Measurements from ENCODE around the gene PODXL. TPM values are rescaled to one million over a fixed set of nuclear protein-coding genes. Genes with fewer than 3 reads are reported as not detected.

PODXL gene
- total and polyA plus RNA-seq, 2 of the 8 experiments (the other 6 are each of a cell fraction or from before 2014, with no cell fraction given): 638 to 925 TPM

DNA sequence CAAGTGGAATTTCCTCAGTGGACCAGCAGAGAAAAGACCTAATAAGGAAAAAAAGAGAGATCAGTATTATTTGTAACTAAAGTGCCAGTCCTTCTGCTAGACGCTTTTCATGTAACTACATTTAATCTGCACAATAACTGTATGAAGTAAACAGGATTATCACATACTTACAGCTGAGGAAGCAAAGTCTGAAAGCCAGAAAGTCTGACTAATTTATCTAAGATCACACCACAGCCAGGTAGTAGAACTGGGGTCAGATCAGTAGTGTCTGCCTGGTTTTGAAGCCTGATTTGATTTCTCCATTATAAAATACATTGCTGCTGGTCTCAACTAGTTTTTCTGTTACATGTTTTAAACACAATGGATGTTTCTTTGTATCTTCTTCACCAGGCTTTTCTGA lies 69.2 kb downstream of the PODXL start:
- no peak overlapping the region for H3K14ac ChIP-seq (ENCODE audit: insufficient read length)
- H2BK120ac ChIP-seq (replicated peaks; ENCODE audit: low read depth, low read length): no peak overlapping the region
- 90% methylated on average over 1 of the region's 1 CpG; no CpG with 5 or more reads in 1 of the 2 experiments for WGBS, 2 experiments (ENCODE audit: extremely low coverage in 1 of 2, insufficient coverage in 1 of 2, insufficient read length in 1 of 2, insufficient replicate concordance in 2 of 2, low coverage in 1 of 2, low lambda C conversion rate in 2 of 2, missing lambda C conversion rate in 1 of 2)
- no peak overlapping the region for H3K18ac ChIP-seq (ENCODE audit: extremely low read depth, low read length)
- H4K5ac ChIP-seq (ENCODE audit: insufficient read length, low read depth, low read length): no peak overlapping the region
- H2BK20ac ChIP-seq (ENCODE audit: low read length): no peak overlapping the region
- H3K56ac ChIP-seq (replicated peaks; ENCODE audit: insufficient read length, low read depth, low read length): no peak overlapping the region
- H4K91ac ChIP-seq (replicated peaks; ENCODE audit: insufficient read length, low read length): no peak overlapping the region
- TF ChIP-seq SP4 (IDR thresholded peaks at IDR 0.05; ENCODE audit: low read length): no peak
- TF ChIP-seq RNF2 (IDR thresholded peaks at IDR 0.05; ENCODE audit: borderline replicate concordance, low read depth, low read length, missing control alignments, poor library complexity, severe bottlenecking): no peak
- TF ChIP-seq FOSL1 (IDR thresholded peaks at IDR 0.05; ENCODE audit: insufficient read depth, low read depth, low read length): no peak
- TF ChIP-seq KDM4A (IDR thresholded peaks at IDR 0.05; ENCODE audit: low read depth, low read length, severe bottlenecking): no peak
- no peak for TF ChIP-seq RAD21 (IDR thresholded peaks at IDR 0.05 in 1 of 2, conservative IDR thresholded peaks at IDR 0.05 in 1 of 2; ENCODE audit: low read depth in 2 of 2, low read length in 2 of 2)
- POLR2A ChIA-PET (ENCODE audit: partially characterized antibody): interaction anchor here (0.9 kb wide), 1 partner anchor 12 kb away, joined by 6 read pairs; no protein-coding TSS in a partner anchor
- no peaks in the 10 kb centered on the region for H3K79me1 ChIP-seq (ENCODE audit: low read depth, low read length)
- no peak overlapping the region for H3K4me3 ChIP-seq (ENCODE audit: extremely low read depth in 1 of 4, insufficient read depth in 2 of 4, low read depth in 3 of 4, low read length in 4 of 4)
- CTCF ChIA-PET (ENCODE audit: partially characterized antibody): interaction anchor here (0.7 to 1.1 kb wide), 3 partner anchors 9 to 202 kb away, joined by 3 to 4 read pairs (median 3); no protein-coding TSS in a partner anchor
- H3K27ac ChIP-seq (ENCODE audit: low read depth, low read length): no peak overlapping the region
- no peak overlapping the region for H3K4ac ChIP-seq (replicated peaks; ENCODE audit: insufficient read length, low read depth, low read length)
- no peaks in the 10 kb centered on the region for H3K4me1 ChIP-seq (replicated peaks in 1 of 4; ENCODE audit: control insufficient read depth in 3 of 4, insufficient read depth in 4 of 4, low read length in 3 of 4)
- H2AK5ac ChIP-seq (ENCODE audit: low read depth, low read length): no peak overlapping the region
- H3K23me2 ChIP-seq (ENCODE audit: low read depth, low read length): no peaks in the 10 kb centered on the region
- H2BK5ac ChIP-seq (ENCODE audit: low read depth, low read length): no peak overlapping the region
- no peak overlapping the region for H3K9ac ChIP-seq (replicated peaks in 1 of 4; ENCODE audit: extremely low read depth in 1 of 4, low read depth in 3 of 4, low read length in 3 of 4)
- H3K27me3 ChIP-seq (replicated peaks in 1 of 4; ENCODE audit: control insufficient read depth in 3 of 4, extremely low read depth in 1 of 4, insufficient read depth in 3 of 4, low read length in 3 of 4): no peaks in the 10 kb centered on the region
- H2BK12ac ChIP-seq (ENCODE audit: low read depth, low read length): no peak overlapping the region
- H4K8ac ChIP-seq (ENCODE audit: extremely low read depth, insufficient read depth, low read length): no peak overlapping the region
- DNase-seq (ENCODE audit: low read depth in 1 of 2, low spot score in 2 of 2) (no peak), FAIRE-seq (no peak)
- H3K23ac ChIP-seq (ENCODE audit: insufficient read length): no peak overlapping the region
- no peaks in the 10 kb centered on the region for H3K79me2 ChIP-seq (ENCODE audit: control insufficient read depth in 1 of 2, insufficient read depth in 2 of 2, low read length in 2 of 2)
- no peaks in the 10 kb centered on the region for H3K9me3 ChIP-seq (ENCODE audit: insufficient read depth in 2 of 2, low read depth in 1 of 2, low read length in 1 of 2)
- H3K36me3 ChIP-seq (ENCODE audit: control insufficient read depth in 2 of 4, insufficient read depth in 4 of 4, low read length in 3 of 4): peaks cover 0 to 2% (median 0%) of the 10 kb centered on the region in 4 experiments; a peak in 1 of 8 replicates
- H4K20me1 ChIP-seq (replicated peaks in 1 of 2; ENCODE audit: control insufficient read depth in 1 of 2, insufficient read depth in 2 of 2, low read length in 2 of 2): no peaks in the 10 kb centered on the region
- H2AFZ ChIP-seq (ENCODE audit: low read length): no peak overlapping the region
- H2BK15ac ChIP-seq (ENCODE audit: low read length): no peak overlapping the region
- no peak overlapping the region for H3K4me2 ChIP-seq (ENCODE audit: insufficient read depth in 1 of 2, low read depth in 2 of 2, low read length in 2 of 2)

Data from H1 (cell line).